Spleen (tissue), 7 donors: ENCODE data around the gene TMEM119.
A peak's percentile ranks its signal among the peaks of the same experiment; 100 is the strongest.

ENCODE experiments used
- POLR2A ChIP-seq, 3 donors: fragments of 450-650 bp; IDR thresholded peaks; one replicate each; pipeline ENCODE4 v1.5.1; 2017; ENCODE audit warnings: antibody characterized with exemption in 3 of 3, mild to moderate bottlenecking in 1 of 3
- POLR2AphosphoS5 ChIP-seq, 3 donors: sonication (generic); formaldehyde crosslinking; IDR thresholded peaks; one replicate each; pipeline ENCODE4 v1.5.1; 2017; ENCODE audit warnings: antibody characterized with exemption in 3 of 3
- TF ChIP-seq, protein P1 (sequence below), 11 experiments: fragments of 200-600 bp in 7 of 11; fragments of 450-650 bp in 4 of 11; sonication (generic) in 4 of 11; IDR thresholded peaks in 8 of 11; conservative IDR thresholded peaks in 3 of 11; 1 replicate in 7 of 11; 2 replicates in 4 of 11; pipeline versions ENCODE4 v1.4.0 to v1.8.0; 2016 to 2021; ENCODE audit warnings: antibody characterized with exemption in 11 of 11, inconsistent platforms in 4 of 11, mild to moderate bottlenecking in 1 of 11
- donor health status: DM: no; HTN: no; CAD: no; lungs with moderate emphysema.
- donor health status: DM: no; HTN: no; CAD: no.
- donor health status: DM: no; HTN: no; CAD: no.

DNA sequence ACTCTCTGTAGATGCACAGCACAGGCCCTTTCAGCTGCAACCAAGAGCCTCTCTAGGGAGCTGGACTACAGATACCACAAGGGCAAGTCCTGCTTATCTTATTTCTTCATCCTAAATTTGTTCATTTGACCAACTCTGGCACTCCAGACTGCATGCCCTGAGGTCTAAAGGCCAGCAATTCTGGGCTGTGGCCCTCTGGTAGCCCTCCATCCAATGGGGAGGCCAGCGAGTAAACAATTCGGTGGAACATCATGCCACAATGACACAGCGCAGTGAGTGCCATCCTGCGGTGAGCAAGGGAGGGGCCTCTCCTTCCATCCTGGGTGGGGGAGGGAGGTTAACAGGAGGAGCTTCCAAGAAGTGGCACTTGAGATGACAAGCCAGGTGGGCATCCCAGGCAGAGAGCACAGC is 36.5 kb upstream of the TMEM119 start:
- TF ChIP-seq, protein P1, sequence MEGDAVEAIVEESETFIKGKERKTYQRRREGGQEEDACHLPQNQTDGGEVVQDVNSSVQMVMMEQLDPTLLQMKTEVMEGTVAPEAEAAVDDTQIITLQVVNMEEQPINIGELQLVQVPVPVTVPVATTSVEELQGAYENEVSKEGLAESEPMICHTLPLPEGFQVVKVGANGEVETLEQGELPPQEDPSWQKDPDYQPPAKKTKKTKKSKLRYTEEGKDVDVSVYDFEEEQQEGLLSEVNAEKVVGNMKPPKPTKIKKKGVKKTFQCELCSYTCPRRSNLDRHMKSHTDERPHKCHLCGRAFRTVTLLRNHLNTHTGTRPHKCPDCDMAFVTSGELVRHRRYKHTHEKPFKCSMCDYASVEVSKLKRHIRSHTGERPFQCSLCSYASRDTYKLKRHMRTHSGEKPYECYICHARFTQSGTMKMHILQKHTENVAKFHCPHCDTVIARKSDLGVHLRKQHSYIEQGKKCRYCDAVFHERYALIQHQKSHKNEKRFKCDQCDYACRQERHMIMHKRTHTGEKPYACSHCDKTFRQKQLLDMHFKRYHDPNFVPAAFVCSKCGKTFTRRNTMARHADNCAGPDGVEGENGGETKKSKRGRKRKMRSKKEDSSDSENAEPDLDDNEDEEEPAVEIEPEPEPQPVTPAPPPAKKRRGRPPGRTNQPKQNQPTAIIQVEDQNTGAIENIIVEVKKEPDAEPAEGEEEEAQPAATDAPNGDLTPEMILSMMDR (IDR thresholded peaks at IDR 0.05 in 8 of 11, conservative IDR thresholded peaks at IDR 0.05 in 3 of 11), result no peak
- TF ChIP-seq POLR2AphosphoS5 (IDR thresholded peaks at IDR 0.05) (peak; percentile 25 to 84 (median 69)), POLR2A (IDR thresholded peaks at IDR 0.05) (no peak)
